Loucy (cell line): Measurements from ENCODE around the gene GLRB.

Source experiments
- CTCF ChIP-seq: fragments of 200-600 bp; sonication (generic); conservative IDR thresholded peaks from 2 replicates; pipeline ENCODE4 v1.5.1; 2014; ENCODE audit warnings: mild to moderate bottlenecking, antibody characterized with exemption, low read length
- EZH2phosphoT487 ChIP-seq: fragments of 200-600 bp; IDR thresholded peaks from 2 replicates; pipeline ENCODE4 v1.6.1; 2018; ENCODE audit warnings: antibody characterized with exemption, mild to moderate bottlenecking, moderate library complexity, borderline replicate concordance

GRCh38 chr4:157143369-157143768 is 67.4 kb downstream of the GLRB start:
- TF ChIP-seq CTCF, result no peak
- TF ChIP-seq EZH2phosphoT487, result no peak
